Measurements from ENCODE around the gene NLGN1.

- TF ChIP-seq CEBPB (IDR thresholded peaks at IDR 0.05; ENCODE audit: low read depth), result no peak
- TF ChIP-seq, protein P1, sequence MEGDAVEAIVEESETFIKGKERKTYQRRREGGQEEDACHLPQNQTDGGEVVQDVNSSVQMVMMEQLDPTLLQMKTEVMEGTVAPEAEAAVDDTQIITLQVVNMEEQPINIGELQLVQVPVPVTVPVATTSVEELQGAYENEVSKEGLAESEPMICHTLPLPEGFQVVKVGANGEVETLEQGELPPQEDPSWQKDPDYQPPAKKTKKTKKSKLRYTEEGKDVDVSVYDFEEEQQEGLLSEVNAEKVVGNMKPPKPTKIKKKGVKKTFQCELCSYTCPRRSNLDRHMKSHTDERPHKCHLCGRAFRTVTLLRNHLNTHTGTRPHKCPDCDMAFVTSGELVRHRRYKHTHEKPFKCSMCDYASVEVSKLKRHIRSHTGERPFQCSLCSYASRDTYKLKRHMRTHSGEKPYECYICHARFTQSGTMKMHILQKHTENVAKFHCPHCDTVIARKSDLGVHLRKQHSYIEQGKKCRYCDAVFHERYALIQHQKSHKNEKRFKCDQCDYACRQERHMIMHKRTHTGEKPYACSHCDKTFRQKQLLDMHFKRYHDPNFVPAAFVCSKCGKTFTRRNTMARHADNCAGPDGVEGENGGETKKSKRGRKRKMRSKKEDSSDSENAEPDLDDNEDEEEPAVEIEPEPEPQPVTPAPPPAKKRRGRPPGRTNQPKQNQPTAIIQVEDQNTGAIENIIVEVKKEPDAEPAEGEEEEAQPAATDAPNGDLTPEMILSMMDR (IDR thresholded peaks at IDR 0.05 in 2 of 3, conservative IDR thresholded peaks at IDR 0.05 in 1 of 3; ENCODE audit: borderline replicate concordance in 1 of 3, insufficient read depth in 1 of 3, low read depth in 2 of 3, low read length in 2 of 3), result no peak
- TF ChIP-seq POLR2A (IDR thresholded peaks at IDR 0.05; ENCODE audit: borderline replicate concordance, extremely low read depth, insufficient read depth, insufficient read length), result no peak
- no peak for TF ChIP-seq POLR2AphosphoS5 (IDR thresholded peaks at IDR 0.05; ENCODE audit: low read depth, low read length)
- no peak for TF ChIP-seq EZH2 (IDR thresholded peaks at IDR 0.05)
- TF ChIP-seq, protein P2, sequence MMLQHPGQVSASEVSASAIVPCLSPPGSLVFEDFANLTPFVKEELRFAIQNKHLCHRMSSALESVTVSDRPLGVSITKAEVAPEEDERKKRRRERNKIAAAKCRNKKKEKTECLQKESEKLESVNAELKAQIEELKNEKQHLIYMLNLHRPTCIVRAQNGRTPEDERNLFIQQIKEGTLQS (IDR thresholded peaks at IDR 0.05), result no peak
- no peak for TF ChIP-seq CBX3 (IDR thresholded peaks at IDR 0.05; ENCODE audit: low read depth)
- no peak for TF ChIP-seq SP1 (IDR thresholded peaks at IDR 0.05; ENCODE audit: low read depth)
- no peak for TF ChIP-seq YY1 (IDR thresholded peaks at IDR 0.05; ENCODE audit: extremely low read depth, insufficient replicate concordance, low read depth, low read length)
- TF ChIP-seq RAD21 (IDR thresholded peaks at IDR 0.05; ENCODE audit: low read depth), result no peak
- no peak for TF ChIP-seq JUND (IDR thresholded peaks at IDR 0.05)
Measured at GRCh38 chr3:174325834-174326700, 928.5 kb downstream of the NLGN1 start.
